Nephron (organoid): ENCODE measurements around the gene ANKMY1.
A peak's percentile ranks its signal among the peaks of the same experiment; 100 is the strongest.

Source experiments
- H3K27ac Mint-ChIP-seq, 3 experiments: 2 replicates each; pipeline ENCODE4 v1.8.0; 2020; ENCODE audit warnings: mixed read lengths in 3 of 3, mild to moderate bottlenecking in 2 of 3, moderate library complexity in 1 of 3
- H3K27me3 Mint-ChIP-seq: 2 replicates; pipeline ENCODE4 v1.8.0; 2021; ENCODE audit warnings: low read depth, mild to moderate bottlenecking, moderate library complexity, mixed read lengths
- H3K36me3 Mint-ChIP-seq: 2 replicates; pipeline ENCODE4 v1.8.0; 2020; ENCODE audit warnings: low read depth, mixed read lengths
- H3K4me1 Mint-ChIP-seq: 2 replicates; pipeline ENCODE4 v1.8.0; 2020; ENCODE audit warnings: mixed read lengths
- H3K4me3 Mint-ChIP-seq, 3 experiments: 2 replicates each; pipeline ENCODE4 v1.8.0; 2020; ENCODE audit warnings: mild to moderate bottlenecking in 3 of 3, mixed read lengths in 3 of 3, moderate library complexity in 2 of 3
- H3K9me3 Mint-ChIP-seq: 2 replicates; pipeline ENCODE4 v1.8.0; 2020; ENCODE audit warnings: mixed read lengths
- TF ChIP-seq, protein P1 (sequence below), 3 experiments: fragments of 200-600 bp; sonication (generic); IDR thresholded peaks; one replicate each; pipeline ENCODE4 v1.5.0; 2021; ENCODE audit warnings: antibody characterized with exemption in 3 of 3; ENCODE audit not compliant: unreplicated experiment in 3 of 3

The ANKMY1 gene

DNA sequence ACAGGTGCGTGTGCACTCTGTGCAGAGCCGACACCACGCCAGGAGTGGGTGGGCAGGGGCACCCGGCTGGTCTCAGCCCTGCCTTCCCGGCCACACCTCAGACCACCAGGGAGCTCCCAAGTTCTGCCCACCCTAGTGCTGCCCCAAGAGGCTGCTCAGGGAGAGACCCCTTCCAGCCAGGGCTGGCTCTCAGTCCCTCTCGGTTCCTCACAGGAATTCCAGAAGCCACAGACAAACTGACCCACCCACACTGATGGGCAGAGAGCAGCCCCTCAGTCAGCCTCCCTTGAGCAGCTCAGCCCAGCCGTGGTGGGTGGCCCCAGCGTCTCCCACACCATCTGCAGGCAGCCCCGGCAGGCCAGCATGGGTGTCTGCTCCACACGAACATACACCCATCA lies 88.5 kb downstream of the ANKMY1 start:
- H3K27me3 Mint-ChIP-seq, result peaks cover 6% of the 10 kb centered on the region
- peak overlapping the region in 2 of 3 experiments; percentile 23 to 31 for H3K27ac Mint-ChIP-seq
- H3K9me3 Mint-ChIP-seq, result peaks cover 14% of the 10 kb centered on the region
- H3K36me3 Mint-ChIP-seq, result peaks cover 6% of the 10 kb centered on the region
- TF ChIP-seq, protein P1, sequence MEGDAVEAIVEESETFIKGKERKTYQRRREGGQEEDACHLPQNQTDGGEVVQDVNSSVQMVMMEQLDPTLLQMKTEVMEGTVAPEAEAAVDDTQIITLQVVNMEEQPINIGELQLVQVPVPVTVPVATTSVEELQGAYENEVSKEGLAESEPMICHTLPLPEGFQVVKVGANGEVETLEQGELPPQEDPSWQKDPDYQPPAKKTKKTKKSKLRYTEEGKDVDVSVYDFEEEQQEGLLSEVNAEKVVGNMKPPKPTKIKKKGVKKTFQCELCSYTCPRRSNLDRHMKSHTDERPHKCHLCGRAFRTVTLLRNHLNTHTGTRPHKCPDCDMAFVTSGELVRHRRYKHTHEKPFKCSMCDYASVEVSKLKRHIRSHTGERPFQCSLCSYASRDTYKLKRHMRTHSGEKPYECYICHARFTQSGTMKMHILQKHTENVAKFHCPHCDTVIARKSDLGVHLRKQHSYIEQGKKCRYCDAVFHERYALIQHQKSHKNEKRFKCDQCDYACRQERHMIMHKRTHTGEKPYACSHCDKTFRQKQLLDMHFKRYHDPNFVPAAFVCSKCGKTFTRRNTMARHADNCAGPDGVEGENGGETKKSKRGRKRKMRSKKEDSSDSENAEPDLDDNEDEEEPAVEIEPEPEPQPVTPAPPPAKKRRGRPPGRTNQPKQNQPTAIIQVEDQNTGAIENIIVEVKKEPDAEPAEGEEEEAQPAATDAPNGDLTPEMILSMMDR (IDR thresholded peaks at IDR 0.05; ENCODE audit: unreplicated experiment in 3 of 3), result no peak
- no peak overlapping the region for H3K4me3 Mint-ChIP-seq
- H3K4me1 Mint-ChIP-seq, result peaks cover 6% of the 10 kb centered on the region

DNA sequence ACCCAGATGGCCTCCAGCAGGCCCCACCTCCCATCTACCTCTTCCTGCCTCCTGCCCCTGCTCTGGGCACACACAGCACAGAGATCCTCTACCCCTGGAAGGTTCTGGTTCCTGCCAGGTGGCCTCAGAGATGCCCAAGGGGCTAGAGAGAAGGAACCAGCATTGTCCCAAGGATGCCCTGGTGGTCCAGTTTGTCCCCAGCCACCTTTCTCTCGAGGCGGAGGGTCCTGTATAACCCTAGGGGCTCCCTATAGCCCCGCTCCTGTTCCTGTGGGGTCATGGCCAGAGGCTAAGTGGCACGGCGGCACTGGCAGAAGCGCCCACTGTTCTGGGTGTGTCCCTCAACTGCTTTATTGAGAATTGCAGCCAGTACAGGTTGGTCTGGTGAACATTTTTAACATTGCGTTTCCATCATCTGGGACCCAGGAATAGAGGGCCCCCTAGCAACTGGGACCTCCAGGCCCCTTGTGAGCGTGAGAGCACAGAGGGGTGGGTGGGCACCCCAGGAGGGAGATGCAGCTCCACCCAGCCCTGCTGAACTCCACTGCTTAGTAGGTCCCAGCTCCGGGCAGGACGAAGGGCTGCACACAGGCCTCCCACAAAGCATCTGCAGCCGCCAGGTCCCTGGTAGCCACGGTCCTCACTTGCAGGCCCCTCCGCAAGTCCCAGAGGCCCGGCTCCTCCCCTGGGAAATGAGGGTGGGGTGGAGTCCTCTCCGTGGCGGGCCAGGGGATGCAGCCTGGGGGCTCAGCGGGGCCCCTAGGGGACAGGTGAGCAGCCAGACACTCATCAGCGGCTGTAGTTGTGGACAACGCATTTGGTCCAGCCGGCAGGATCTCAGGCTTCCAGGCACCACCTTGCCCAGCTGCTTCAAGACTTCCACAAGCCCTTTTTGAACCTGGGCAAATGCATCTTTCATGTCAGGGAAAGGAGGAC lies 89.2 kb downstream of the ANKMY1 start:
- H3K27me3 Mint-ChIP-seq, result peaks cover 6% of the 10 kb centered on the region
- H3K4me1 Mint-ChIP-seq, result peaks cover 6% of the 10 kb centered on the region
- TF ChIP-seq, protein P1 (IDR thresholded peaks at IDR 0.05; ENCODE audit: unreplicated experiment in 3 of 3), result no peak

DNA sequence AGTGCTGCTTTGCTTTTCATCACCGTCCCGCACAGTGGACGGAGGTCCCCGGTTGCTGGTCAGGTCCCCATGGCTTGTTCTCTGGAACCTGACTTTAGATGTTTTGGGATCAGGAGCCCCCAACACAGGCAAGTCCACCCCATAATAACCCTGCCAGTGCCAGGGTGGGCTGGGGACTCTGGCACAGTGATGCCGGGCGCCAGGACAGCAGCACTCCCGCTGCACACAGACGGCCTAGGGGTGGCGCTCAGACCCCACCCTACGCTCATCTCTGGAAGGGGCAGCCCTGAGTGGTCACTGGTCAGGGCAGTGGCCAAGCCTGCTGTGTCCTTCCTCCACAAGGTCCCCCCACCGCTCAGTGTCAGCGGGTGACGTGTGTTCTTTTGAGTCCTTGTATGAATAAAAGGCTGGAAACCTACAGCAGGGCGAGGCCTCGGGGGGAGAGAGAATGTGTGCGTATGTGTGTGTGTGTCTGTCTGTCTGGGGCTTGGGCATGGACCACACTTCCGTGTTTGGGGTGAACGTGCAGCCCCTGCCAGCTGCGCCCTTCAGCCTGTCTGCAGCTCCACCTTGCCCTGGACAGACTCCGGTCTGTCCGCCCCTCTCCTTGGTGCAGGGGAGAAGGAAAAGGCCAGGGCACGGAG lies 90.0 kb downstream of the ANKMY1 start:
- H3K4me1 Mint-ChIP-seq, result peaks cover 6% of the 10 kb centered on the region
- no peak overlapping the region for H3K4me3 Mint-ChIP-seq
- TF ChIP-seq, protein P1 (IDR thresholded peaks at IDR 0.05; ENCODE audit: unreplicated experiment in 3 of 3), result no peak
- peaks cover 4% of the 10 kb centered on the region for H3K9me3 Mint-ChIP-seq
- H3K36me3 Mint-ChIP-seq, result peaks cover 6% of the 10 kb centered on the region
- no peak overlapping the region for H3K27ac Mint-ChIP-seq
- H3K27me3 Mint-ChIP-seq, result peaks cover 6% of the 10 kb centered on the region

More for the DNA sequence above, 89.2 kb downstream of the ANKMY1 start:
- Mint-ChIP-seq H3K9me3 (peaks cover 10% of the 10 kb centered on the region), H3K36me3 (peaks cover 6% of the 10 kb centered on the region), H3K4me3 (no peak overlapping the region), H3K27ac (no peak overlapping the region)

DNA sequence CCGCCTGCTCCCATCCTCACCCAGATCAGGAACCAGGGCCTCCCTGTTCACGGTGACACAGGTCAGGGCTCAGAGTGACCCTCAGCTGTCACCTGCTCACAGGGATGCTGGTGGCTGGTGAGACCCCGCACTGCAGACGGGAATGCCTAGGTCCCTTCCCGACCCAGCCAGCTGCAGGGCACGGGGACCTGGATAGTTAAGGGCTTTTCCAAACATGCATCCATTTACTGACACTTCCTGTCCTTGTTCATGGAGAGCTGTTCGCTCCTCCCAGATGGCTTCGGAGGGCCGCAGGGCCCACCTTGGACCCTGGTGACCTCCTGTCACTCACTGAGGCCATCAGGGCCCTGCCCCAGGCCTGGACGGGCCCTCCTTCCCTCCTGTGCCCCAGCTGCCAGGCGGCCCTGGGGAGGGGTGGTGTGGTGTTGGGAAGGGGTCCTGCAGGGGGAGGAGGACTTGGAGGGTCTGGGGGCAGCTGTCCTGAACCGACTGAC lies 90.6 kb downstream of the ANKMY1 start:
- Mint-ChIP-seq H3K9me3 (peaks cover 2% of the 10 kb centered on the region), H3K4me1 (peaks cover 6% of the 10 kb centered on the region), H3K27me3 (peaks cover 6% of the 10 kb centered on the region), H3K27ac (no peak overlapping the region), H3K36me3 (peaks cover 6% of the 10 kb centered on the region), H3K4me3 (no peak overlapping the region)
- TF ChIP-seq, protein P1 (IDR thresholded peaks at IDR 0.05; ENCODE audit: unreplicated experiment in 3 of 3), result no peak

DNA sequence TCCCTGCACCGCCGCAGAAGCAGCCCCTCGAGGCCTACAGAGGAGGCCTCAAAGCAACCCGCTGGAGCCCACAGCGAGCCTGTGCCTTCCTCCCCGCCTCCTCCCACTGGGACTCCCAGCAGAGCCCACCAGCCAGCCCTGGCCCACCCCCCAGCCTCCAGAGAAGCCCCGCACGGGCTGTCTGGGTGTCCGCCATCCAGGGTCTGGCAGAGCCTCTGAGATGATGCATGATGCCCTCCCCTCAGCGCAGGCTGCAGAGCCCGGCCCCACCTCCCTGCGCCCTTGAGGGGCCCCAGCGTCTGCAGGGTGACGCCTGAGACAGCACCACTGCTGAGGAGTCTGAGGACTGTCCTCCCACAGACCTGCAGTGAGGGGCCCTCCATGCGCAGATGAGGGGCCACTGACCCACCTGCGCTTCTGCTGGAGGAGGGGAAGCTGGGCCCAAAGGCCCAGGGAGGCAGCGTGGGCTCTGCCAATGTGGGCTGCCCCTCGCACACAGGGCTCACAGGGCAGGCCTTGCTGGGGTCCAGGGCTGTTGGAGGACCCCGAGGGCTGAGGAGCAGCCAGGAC lies 91.1 kb downstream of the ANKMY1 start:
- H3K27me3 Mint-ChIP-seq, result peaks cover 6% of the 10 kb centered on the region
- peaks cover 6% of the 10 kb centered on the region for H3K4me1 Mint-ChIP-seq
- no peak overlapping the region for H3K4me3 Mint-ChIP-seq
- H3K9me3 Mint-ChIP-seq, result peaks cover 2% of the 10 kb centered on the region
- no peak overlapping the region for H3K27ac Mint-ChIP-seq
- peaks cover 6% of the 10 kb centered on the region for H3K36me3 Mint-ChIP-seq
- TF ChIP-seq, protein P1 (IDR thresholded peaks at IDR 0.05; ENCODE audit: unreplicated experiment in 3 of 3), result no peak
